H1 (cell line): Measurements from ENCODE around the gene ANO2. TPM values are rescaled to one million over a fixed set of nuclear protein-coding genes. Genes with fewer than 3 reads are reported as not detected.

Source experiments
- ASH2L ChIP-seq: fragments of 200-600, 300-600 bp; sonication (generic); IDR thresholded peaks from one replicate; pipeline ENCODE4 v1.7.1; 2017; ENCODE audit warnings: low read length
- CHD1 ChIP-seq: IDR thresholded peaks from 2 replicates; pipeline ENCODE4 v1.6.1; 2012; ENCODE audit warnings: low read depth, low read length, improper control_type of control experiment
- MAX ChIP-seq: IDR thresholded peaks from 2 replicates; pipeline ENCODE4 v1.6.1; 2012; ENCODE audit warnings: inconsistent platforms
- SIX5 ChIP-seq: IDR thresholded peaks from 2 replicates; pipeline ENCODE4 v1.6.1; 2011; ENCODE audit warnings: mild to moderate bottlenecking, low read depth, low read length
- TBP ChIP-seq: IDR thresholded peaks from 2 replicates; pipeline ENCODE4 v1.6.1; 2011; ENCODE audit warnings: low read depth, low read length, improper control_type of control experiment
- polyA plus RNA-seq, 7 experiments: library from polyadenylated mRNA; depleted of rRNA in 3 of 7; stranded (reverse) in 5 of 7; unstranded in 2 of 7; fragments of >200 nt in 5 of 7; fragments of 200-250 nt in 2 of 7; gene quantifications; 1 replicate in 5 of 7; 2 replicates in 1 of 7; 4 replicates in 1 of 7; pipeline versions ENCODE4 v1.2.1 to v1.2.3, GENCODE V29; 2011 to 2013; ENCODE audit warnings: missing spikeins in 2 of 7, mixed read lengths in 2 of 7
- total RNA-seq: library from RNA; stranded (reverse); fragmentation: NEBNext Ultra II Directional; extraction: Animal tissue kit (Norgen Biotek cat#: 25700); gene quantifications from 2 replicates; pipeline ENCODE4 v1.2.1, GENCODE V29; 2021

ANO2 gene
- total and polyA plus RNA-seq, 2 of the 8 experiments (the other 6 are each of a cell fraction or from before 2014, with no cell fraction given), result 1.9 to 5.5 TPM

DNA sequence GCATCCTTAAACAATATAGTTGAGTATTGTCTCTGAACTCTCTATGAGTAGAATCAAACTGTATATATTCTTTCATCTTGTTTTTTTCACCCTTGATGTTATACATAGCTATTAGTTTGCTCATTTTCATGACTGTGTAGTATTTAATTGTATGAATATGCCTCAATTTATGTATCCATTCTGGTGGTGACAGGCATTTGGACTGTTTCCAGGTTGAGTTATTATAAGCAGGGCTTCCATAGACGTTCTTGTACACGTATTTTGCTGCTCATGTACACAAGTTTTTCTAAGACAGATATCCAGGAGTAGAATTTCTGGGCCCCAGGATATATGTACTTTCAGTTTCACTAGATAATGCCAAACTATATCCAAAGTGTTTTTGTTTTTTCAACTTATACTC, 301.8 kb downstream of the ANO2 start (continued):
- TF ChIP-seq CHD1, result no peak
- TF ChIP-seq ASH2L, result no peak
- no peak for TF ChIP-seq SIX5
- no peak for TF ChIP-seq MAX
- no peak for TF ChIP-seq TBP
